HL-60 (cell line): ENCODE data around the gene CCDC6.

Source experiments
- DNase-seq, 2 experiments: peaks; one replicate each; pipeline ENCODE4 v3.0.0-alpha.2; 2010 to 2020; ENCODE audit warnings: low read depth in 1 of 2, low spot score in 1 of 2
- H3K27ac ChIP-seq: fragments of 250-450 bp; sonication (Bioruptor Pico); replicated peaks from 2 replicates; pipeline ENCODE4 v1.5.1; 2020; ENCODE audit warnings: mild to moderate bottlenecking, moderate library complexity
- H3K27me3 ChIP-seq: fragments of 250-450 bp; sonication (Bioruptor Pico); 2 replicates; pipeline ENCODE4 v1.5.1; 2021; ENCODE audit warnings: mild to moderate bottlenecking, moderate library complexity; ENCODE audit not compliant: insufficient read depth, poor library complexity, severe bottlenecking
- H3K4me3 ChIP-seq: replicated peaks from 2 replicates; pipeline ENCODE4 v1.5.1; 2011; ENCODE audit warnings: mild to moderate bottlenecking, control low read depth, low read length; ENCODE audit not compliant: insufficient read depth
- CTCF ChIP-seq: IDR thresholded peaks from one replicate; pipeline ENCODE4 v1.5.1; 2011; ENCODE audit warnings: low read length, control low read depth, inconsistent platforms; ENCODE audit not compliant: insufficient read depth
- GABPA ChIP-seq: IDR thresholded peaks from 2 replicates; pipeline ENCODE4 v1.6.1; 2012; ENCODE audit warnings: low read depth
- POLR2AphosphoS5 ChIP-seq: IDR thresholded peaks from 2 replicates; pipeline ENCODE4 v1.6.1; 2012; ENCODE audit warnings: low read depth
- SPI1 ChIP-seq: IDR thresholded peaks from 2 replicates; pipeline ENCODE4 v1.6.1; 2012; ENCODE audit warnings: low read depth, mild to moderate bottlenecking, borderline replicate concordance
- TF ChIP-seq, protein P1 (sequence below): IDR thresholded peaks from 2 replicates; pipeline ENCODE4 v1.6.1; 2012; ENCODE audit warnings: low read depth; ENCODE audit not compliant: insufficient replicate concordance

Gene CCDC6

DNA sequence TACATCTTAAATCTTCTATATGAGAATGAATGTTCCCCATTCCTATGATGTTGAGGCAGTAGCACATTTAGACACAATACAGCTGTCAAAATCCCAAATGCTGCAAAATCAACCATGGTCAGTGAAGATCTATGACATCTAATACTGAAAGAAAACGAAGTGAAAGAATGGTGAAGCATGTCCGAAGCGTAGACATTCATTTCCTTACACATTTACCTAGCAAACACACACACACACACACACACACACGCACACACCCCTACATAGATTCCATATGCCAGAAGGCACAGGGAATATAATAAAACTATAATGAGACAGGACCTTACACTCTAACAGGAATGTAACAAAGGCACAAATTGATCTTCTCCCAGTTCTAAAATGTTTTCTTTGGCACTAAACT is 32.5 kb downstream of the CCDC6 start:
- Histone ChIP-seq H3K4me3 (no peak overlapping the region), H3K27ac (no peak overlapping the region), H3K27me3 (no peaks in the 10 kb centered on the region)
- DNase-seq, result no peak
- TF ChIP-seq GABPA, result no peak
- TF ChIP-seq, protein P1, sequence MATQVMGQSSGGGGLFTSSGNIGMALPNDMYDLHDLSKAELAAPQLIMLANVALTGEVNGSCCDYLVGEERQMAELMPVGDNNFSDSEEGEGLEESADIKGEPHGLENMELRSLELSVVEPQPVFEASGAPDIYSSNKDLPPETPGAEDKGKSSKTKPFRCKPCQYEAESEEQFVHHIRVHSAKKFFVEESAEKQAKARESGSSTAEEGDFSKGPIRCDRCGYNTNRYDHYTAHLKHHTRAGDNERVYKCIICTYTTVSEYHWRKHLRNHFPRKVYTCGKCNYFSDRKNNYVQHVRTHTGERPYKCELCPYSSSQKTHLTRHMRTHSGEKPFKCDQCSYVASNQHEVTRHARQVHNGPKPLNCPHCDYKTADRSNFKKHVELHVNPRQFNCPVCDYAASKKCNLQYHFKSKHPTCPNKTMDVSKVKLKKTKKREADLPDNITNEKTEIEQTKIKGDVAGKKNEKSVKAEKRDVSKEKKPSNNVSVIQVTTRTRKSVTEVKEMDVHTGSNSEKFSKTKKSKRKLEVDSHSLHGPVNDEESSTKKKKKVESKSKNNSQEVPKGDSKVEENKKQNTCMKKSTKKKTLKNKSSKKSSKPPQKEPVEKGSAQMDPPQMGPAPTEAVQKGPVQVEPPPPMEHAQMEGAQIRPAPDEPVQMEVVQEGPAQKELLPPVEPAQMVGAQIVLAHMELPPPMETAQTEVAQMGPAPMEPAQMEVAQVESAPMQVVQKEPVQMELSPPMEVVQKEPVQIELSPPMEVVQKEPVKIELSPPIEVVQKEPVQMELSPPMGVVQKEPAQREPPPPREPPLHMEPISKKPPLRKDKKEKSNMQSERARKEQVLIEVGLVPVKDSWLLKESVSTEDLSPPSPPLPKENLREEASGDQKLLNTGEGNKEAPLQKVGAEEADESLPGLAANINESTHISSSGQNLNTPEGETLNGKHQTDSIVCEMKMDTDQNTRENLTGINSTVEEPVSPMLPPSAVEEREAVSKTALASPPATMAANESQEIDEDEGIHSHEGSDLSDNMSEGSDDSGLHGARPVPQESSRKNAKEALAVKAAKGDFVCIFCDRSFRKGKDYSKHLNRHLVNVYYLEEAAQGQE, result no peak
- no peak for TF ChIP-seq SPI1
- no peak for TF ChIP-seq CTCF
- TF ChIP-seq POLR2AphosphoS5, result no peak

GRCh38 chr10:59872892-59873463 is 33.4 kb downstream of the CCDC6 start:
- TF ChIP-seq SPI1 (no peak), POLR2AphosphoS5 (no peak), CTCF (no peak), GABPA (no peak)
- TF ChIP-seq, protein P1, result no peak
- no peak for DNase-seq
- Histone ChIP-seq H3K27me3 (no peaks in the 10 kb centered on the region), H3K27ac (no peak overlapping the region), H3K4me3 (no peak overlapping the region)

DNA sequence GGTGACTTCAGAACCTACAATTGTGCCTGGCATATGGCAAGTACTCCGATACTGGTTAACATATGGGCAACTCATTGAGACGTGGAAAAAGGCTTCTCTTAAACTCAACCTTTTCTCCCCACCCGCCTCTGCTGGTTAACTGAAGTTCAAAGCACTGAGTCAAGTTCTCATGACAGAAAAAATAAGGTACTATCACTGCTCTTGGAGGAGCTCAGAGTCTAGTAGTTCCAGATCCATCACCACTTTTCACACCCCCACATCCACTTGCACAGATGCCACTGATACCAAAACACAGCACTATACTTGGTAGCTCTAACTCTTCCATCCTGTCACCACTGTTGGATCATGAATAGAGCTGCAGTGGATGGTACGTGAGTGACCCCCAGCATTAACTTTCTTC is 36.2 kb downstream of the CCDC6 start:
- H3K4me3 ChIP-seq, result no peak overlapping the region
- no peak for DNase-seq
- TF ChIP-seq, protein P1, result no peak
- TF ChIP-seq CTCF (no peak), GABPA (no peak), SPI1 (no peak), POLR2AphosphoS5 (no peak)
- H3K27me3 ChIP-seq, result no peaks in the 10 kb centered on the region
- H3K27ac ChIP-seq, result no peak overlapping the region
